Liver (tissue), 3 donors: Measurements from ENCODE around the gene CHERP.

Experiments
- EGR1 ChIP-seq, 2 donors: IDR thresholded peaks; 2 replicates each; pipeline ENCODE4 v1.6.1; 2016 to 2018; ENCODE audit warnings: antibody characterized with exemption in 2 of 2, low read depth in 2 of 2
- GABPA ChIP-seq, 2 donors: IDR thresholded peaks in 1 of 2; conservative IDR thresholded peaks in 1 of 2; 2 replicates each; pipeline ENCODE4 v1.6.1; 2016; ENCODE audit warnings: antibody characterized with exemption in 2 of 2, mild to moderate bottlenecking in 1 of 2, moderate library complexity in 1 of 2
- HNF4A ChIP-seq, 2 donors: conservative IDR thresholded peaks; 2 replicates each; pipeline ENCODE4 v1.6.1; 2016; ENCODE audit warnings: antibody characterized with exemption in 2 of 2, mild to moderate bottlenecking in 2 of 2
- HNF4G ChIP-seq: IDR thresholded peaks from 2 replicates; pipeline ENCODE4 v1.6.1; 2016; ENCODE audit warnings: antibody characterized with exemption
- JUND ChIP-seq, 2 donors: IDR thresholded peaks; 2 replicates each; pipeline ENCODE4 v1.6.1; 2016; ENCODE audit warnings: antibody characterized with exemption in 2 of 2
- NR2F2 ChIP-seq: IDR thresholded peaks from 2 replicates; pipeline ENCODE4 v1.6.1; 2016; ENCODE audit warnings: antibody characterized with exemption
- RAD21 ChIP-seq, 2 donors: IDR thresholded peaks; 2 replicates each; pipeline ENCODE4 v1.6.1; 2016; ENCODE audit warnings: antibody characterized with exemption in 2 of 2, mild to moderate bottlenecking in 2 of 2
- TF ChIP-seq, protein P1 (sequence below): fragments of 150-350 bp; IDR thresholded peaks from 2 replicates; pipeline ENCODE4 v1.5.1; 2017; ENCODE audit warnings: improper control_type of control experiment, low read depth, low read length; ENCODE audit not compliant: missing input control
- TF ChIP-seq, protein P2 (sequence below): IDR thresholded peaks from 2 replicates; pipeline ENCODE4 v1.6.1; 2016; ENCODE audit warnings: antibody characterized with exemption, mild to moderate bottlenecking
- TF ChIP-seq, protein P3 (sequence below): IDR thresholded peaks from 2 replicates; pipeline ENCODE4 v1.6.1; 2016; ENCODE audit warnings: antibody characterized with exemption
- donor health status: healthy.
- donor health status: healthy.

DNA sequence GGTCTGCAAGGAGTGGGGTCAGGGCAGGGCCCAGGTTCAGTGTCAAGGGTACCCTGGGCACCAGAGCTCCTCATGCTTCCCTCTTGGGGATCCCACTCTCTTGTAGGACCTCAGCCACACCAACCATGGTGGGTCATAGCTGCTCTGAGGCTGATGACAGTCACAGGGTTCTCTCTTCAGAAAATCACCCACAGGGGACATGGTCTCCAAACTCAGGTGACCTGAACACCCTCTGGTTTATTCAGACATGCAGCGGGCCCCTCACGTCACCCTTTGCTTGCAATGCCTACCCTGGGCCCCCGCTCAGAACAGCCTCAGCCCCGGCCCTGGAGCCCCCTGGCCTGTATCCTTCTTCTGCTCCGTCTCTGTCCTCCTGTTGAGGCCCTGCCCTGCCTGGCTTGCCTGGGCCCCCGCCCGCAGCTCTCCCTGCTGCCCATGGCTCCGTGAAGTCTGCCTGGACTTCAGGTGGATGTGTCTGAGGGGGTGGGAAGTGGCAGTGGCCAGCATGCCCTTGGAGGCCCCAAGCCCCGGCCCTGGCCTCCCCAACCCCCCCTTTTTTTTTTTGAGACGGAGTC, 20.4 kb downstream of the CHERP start:
- TF ChIP-seq, protein P1, sequence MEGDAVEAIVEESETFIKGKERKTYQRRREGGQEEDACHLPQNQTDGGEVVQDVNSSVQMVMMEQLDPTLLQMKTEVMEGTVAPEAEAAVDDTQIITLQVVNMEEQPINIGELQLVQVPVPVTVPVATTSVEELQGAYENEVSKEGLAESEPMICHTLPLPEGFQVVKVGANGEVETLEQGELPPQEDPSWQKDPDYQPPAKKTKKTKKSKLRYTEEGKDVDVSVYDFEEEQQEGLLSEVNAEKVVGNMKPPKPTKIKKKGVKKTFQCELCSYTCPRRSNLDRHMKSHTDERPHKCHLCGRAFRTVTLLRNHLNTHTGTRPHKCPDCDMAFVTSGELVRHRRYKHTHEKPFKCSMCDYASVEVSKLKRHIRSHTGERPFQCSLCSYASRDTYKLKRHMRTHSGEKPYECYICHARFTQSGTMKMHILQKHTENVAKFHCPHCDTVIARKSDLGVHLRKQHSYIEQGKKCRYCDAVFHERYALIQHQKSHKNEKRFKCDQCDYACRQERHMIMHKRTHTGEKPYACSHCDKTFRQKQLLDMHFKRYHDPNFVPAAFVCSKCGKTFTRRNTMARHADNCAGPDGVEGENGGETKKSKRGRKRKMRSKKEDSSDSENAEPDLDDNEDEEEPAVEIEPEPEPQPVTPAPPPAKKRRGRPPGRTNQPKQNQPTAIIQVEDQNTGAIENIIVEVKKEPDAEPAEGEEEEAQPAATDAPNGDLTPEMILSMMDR: no peak
- no peak for TF ChIP-seq GABPA (IDR thresholded peaks at IDR 0.05 in 1 of 2, conservative IDR thresholded peaks at IDR 0.05 in 1 of 2)
- no peak for TF ChIP-seq HNF4G
- TF ChIP-seq HNF4A (conservative IDR thresholded peaks at IDR 0.05): no peak
- no peak for TF ChIP-seq RAD21 (IDR thresholded peaks at IDR 0.05)
- TF ChIP-seq, protein P2, sequence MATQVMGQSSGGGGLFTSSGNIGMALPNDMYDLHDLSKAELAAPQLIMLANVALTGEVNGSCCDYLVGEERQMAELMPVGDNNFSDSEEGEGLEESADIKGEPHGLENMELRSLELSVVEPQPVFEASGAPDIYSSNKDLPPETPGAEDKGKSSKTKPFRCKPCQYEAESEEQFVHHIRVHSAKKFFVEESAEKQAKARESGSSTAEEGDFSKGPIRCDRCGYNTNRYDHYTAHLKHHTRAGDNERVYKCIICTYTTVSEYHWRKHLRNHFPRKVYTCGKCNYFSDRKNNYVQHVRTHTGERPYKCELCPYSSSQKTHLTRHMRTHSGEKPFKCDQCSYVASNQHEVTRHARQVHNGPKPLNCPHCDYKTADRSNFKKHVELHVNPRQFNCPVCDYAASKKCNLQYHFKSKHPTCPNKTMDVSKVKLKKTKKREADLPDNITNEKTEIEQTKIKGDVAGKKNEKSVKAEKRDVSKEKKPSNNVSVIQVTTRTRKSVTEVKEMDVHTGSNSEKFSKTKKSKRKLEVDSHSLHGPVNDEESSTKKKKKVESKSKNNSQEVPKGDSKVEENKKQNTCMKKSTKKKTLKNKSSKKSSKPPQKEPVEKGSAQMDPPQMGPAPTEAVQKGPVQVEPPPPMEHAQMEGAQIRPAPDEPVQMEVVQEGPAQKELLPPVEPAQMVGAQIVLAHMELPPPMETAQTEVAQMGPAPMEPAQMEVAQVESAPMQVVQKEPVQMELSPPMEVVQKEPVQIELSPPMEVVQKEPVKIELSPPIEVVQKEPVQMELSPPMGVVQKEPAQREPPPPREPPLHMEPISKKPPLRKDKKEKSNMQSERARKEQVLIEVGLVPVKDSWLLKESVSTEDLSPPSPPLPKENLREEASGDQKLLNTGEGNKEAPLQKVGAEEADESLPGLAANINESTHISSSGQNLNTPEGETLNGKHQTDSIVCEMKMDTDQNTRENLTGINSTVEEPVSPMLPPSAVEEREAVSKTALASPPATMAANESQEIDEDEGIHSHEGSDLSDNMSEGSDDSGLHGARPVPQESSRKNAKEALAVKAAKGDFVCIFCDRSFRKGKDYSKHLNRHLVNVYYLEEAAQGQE: no peak
- TF ChIP-seq, protein P3, sequence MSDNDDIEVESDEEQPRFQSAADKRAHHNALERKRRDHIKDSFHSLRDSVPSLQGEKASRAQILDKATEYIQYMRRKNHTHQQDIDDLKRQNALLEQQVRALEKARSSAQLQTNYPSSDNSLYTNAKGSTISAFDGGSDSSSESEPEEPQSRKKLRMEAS: no peak
- TF ChIP-seq JUND (IDR thresholded peaks at IDR 0.05): no peak
- TF ChIP-seq EGR1 (IDR thresholded peaks at IDR 0.05; ENCODE audit: low read depth in 2 of 2): no peak
- no peak for TF ChIP-seq NR2F2
